HG02981 (cell line): Measurements from ENCODE around the gene MEF2A.
A peak's percentile ranks its signal among the peaks of the same experiment; 100 is the strongest.

Source experiments
- ATAC-seq: cut with Tn5 transposase; IDR thresholded peaks from one replicate; pipeline ENCODE4 v1.9.1; 2021; ENCODE audit warnings: mild to moderate bottlenecking, moderate library complexity; ENCODE audit not compliant: unreplicated experiment

The MEF2A gene

DNA sequence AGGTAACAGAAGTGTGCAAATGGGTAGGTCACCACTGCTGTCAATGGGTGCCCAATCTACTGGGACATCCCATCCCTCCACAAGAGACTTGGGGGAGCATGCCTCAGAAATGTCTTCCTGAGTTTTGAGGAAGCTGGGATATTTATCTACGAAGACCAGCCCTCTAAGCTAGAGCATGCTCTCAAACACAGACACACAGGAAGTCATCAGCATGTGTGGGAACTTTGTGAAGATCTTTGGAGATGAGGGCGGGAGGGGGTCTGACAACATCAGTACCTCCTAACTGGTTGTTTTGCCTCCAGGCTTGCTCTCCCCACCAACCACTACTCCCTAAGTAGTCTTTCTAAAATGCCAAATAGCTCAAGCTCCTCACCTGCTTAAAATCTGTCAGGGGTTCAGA, 3.5 kb upstream of the MEF2A start:
- ATAC-seq, result no peak

DNA sequence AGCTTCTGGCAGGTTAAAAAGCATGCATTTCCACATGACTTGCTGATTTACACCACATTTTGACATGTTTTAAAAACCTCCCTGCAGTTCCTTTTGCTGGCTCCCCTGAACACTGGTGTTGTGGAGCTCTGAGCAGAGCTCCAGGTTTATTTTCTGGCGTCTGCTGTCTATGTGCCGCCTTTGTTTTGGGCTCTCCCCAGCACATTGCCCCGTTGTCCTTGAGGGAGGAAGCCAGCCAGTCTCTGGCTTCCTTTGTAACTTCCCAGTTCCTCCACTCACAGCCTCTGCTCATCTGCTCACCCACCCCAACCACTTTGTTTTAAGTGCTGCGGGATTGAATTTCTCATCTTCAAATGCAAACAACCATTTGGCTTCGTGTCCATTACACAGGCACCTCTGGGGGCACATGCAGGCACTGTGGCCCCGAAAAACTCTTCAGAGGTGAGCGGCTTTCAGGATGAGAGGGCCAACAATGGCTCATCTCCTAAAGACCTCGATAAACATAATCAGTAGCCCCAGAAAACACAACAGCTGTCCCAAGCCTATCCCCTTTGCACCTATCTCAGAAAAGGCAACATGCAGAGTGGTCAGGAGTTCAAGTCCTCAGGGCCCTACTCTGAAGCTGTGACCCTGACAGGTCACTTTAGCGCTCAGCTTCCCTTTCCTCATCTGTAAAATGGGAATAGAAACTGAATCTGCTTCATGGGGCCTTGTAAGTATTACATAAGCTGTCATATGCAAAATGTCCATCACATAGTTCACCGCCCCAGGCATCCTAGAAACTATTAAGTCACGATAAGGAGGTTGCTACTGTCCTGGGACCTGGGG, 1.3 kb upstream of the MEF2A start:
- ATAC-seq, result peak; percentile 17

DNA sequence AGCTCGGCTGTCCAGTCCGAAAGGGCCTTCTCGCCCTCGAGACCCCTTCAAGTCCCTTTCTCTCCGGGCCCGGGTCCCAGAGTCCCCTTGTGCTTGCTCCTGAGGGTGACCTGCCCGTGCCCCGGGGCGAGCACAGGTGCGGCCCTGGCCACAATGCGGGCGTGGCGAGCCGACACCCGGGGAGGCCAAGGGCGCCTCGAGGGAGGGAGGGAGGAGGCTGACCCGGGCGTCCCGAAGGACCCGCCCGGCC, 810 bp upstream of the MEF2A start:
- no peak for ATAC-seq

DNA sequence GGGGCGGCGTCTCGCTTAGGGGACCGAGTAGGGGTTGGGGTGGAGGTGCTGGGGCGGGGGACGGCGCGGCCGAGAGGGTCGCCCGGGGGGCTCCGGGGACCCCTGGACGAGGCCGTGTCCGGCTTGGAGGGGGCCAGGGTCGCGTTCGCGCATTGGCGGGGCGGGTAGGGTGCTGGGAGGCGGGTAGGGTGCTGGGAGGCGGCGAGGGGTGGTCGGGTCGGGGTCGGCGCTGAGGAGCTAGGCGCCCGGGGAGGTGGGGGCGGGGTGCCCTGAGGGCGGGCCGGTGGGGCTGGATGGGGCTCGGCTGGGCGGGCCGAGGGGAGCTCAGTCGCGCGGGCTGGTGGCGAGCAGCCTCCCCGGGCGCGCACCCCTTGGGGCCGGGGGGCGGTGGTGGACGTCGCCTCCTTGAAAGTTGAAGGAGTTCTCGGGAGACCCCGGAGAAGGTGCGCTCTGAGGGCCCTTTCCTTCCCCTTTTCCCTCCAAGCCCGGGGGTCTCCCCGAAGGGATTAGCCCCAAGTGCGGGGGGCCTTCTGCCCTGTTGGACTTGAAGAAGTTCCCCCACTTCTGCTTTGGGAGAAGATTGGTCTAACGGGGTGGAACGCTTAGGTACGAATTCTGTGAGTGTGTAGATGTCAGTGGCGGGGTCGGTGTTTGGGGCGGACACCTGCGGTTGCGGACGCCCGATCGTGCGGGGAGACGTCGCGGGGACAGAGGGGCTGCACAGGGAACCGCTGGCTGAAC, 543 bp downstream of the MEF2A start:
- ATAC-seq, result no peak

DNA sequence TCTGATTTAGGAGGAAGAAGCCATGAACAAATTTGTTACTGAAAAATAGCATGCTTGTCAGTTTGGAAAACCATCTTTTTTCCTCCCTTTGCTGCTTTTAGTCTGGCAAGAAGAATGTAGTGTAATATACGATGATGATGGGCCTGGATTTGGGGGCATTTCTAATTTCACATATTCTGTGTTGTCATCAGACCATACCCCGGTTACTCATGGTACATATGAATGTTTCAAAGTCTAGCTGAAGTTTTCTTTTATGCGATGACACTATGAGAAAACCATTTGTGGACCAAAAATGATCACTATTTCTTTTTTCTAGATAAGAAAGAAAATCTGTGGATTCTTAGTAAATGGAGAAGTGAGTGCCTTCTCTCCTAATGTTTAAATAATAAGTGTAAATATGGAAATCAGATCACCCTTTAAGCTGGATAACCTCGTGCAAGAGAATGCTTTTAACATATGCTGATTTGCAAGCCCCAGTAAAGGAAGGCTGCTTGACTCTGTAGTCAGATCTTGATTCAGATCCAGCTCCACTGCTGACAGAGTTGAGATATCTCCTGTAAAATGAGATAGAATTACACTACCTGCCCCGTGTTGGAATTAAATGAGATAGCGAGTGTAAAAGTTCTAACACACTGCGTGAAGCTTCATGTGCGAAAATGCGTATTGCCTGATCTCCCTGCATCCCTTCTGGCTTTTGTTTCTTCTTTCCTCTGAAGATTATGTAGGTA, 3.0 kb downstream of the MEF2A start:
- no peak for ATAC-seq

DNA sequence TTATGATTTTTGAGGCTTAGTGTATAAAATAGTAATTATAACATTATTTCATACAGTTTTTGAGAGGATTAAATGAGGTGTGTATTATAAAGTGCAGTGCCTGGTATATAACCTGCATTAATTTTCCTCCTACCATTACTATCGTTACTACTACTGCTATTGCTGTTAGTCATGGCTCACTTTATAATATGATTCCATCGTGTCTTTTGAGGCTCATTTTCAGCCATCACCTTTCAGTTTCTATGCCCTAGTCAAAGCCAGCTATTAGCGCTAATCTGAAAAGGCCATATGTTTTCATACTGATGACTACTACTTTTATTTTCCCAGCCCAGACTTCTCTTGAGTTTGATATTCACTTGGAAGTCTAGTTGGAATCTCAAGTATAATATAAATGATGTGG, 5.5 kb downstream of the MEF2A start:
- ATAC-seq, result no peak

DNA sequence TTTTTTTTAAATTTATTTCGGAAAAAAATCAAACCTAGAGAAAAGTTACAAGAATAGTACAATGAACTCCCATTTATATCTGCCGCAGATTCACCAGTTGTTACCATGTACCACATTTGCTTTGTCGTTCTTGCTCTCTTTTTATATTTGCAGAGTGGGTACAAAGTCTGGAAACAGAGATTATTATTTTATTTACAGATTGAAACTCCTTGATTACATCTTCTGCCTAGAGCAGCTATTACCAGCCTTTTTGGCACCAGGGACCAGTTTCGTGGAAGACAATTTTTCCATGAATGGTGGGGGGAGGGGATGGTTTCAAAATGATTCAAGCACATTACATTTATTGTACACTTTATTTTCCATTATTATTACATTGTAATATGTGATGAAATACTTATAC, 8.3 kb downstream of the MEF2A start:
- no peak for ATAC-seq

DNA sequence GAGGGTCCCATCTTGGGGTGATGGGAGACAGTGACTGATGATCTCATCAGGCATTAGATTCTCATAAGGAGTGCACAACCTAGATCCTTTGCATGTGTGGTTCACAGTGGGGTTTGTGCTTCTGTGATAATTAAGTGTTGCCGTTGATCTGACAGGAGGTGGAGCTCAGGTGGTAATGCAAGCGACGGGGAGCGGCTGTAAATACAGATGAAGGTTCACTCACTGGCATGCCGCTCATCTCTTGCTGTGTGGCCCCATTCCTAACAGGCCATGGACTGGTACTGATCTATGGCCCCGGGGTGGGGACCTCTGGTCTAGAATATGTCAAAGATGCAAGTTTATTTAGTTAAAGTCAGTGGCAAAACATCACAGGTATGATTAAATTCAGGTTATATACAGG, 8.7 kb downstream of the MEF2A start:
- ATAC-seq, result no peak

DNA sequence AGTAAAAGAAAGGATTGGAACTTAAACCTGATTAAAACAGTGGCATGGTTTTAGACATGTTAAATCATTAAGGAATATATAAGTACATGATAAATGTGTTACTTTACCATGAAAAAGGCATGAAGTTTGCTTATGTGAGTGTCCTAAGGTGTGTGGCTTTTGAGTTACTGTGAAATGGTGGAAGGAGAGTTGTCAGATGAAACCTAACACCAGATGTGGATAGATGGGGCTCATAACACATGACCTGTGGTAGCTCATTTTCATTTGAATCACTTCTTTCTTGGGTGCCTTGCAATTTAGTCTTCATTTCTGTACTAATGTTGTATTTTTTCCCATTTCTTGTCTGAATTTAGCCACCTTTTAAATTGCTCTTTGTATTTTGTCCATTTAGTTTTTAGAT, 13.0 kb downstream of the MEF2A start:
- no peak for ATAC-seq

DNA sequence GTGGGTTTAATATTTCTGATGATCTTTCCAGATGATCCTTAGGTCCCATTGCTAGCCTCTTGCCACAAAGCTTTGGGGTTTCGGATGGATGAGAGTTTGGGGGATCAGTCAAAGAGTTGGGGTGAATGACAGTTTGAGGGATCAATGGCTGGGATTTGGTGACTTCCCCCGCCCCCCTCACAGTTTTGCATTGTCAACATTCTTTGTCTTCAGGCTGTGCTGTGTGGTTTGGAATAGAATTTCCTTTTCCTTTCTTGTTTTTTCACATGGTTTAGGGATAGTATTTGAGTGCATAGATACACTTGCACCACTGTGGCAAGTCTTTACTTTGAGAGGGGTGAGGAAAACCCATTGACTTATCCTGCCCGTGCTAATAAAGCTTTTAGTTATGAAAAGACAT, 14.3 kb downstream of the MEF2A start:
- ATAC-seq, result no peak

DNA sequence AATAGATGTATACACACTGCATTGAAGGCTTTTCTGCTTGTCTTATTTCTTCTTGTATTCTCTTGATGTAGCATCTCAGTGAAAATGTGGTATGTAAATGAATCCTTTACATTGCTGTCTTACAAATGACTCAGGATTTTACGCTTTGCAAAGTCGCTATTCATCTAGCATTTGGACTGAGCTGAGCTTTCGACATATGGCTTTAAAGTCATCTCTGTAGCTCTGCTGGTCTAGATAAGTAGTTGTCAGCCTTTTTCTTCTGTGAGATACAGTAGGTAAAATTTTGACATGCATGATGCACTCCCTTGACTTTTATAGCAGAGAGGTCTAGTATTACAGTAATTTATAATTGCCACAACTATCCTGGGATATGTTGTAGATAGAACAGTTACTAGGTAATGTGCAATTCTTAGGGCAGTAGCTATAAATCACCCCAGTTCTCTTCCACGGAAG, 16.8 kb downstream of the MEF2A start:
- no peak for ATAC-seq

DNA sequence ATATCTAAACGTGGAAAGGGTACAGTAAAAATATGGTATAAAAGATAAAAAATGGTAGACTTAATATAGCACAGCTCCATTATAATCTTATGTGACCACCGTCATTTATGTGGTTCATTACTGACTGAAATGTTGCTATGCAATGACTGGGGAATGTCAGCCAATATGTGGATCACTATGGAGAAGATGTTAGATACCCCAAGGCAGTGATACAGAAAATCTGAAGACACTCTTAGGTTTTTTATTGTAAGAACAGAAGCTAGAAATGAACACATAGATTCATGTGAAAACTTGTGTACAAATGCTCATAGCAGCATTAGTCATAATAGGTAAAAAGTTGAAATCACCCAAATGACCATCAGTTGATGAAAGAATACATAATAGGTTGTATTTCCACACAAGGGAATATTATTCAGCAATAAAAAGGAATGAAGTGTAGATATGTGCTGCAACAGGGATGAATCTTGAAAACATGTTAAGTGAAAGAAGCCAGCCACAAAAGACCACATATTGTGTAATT, 18.4 kb downstream of the MEF2A start:
- no peak for ATAC-seq

DNA sequence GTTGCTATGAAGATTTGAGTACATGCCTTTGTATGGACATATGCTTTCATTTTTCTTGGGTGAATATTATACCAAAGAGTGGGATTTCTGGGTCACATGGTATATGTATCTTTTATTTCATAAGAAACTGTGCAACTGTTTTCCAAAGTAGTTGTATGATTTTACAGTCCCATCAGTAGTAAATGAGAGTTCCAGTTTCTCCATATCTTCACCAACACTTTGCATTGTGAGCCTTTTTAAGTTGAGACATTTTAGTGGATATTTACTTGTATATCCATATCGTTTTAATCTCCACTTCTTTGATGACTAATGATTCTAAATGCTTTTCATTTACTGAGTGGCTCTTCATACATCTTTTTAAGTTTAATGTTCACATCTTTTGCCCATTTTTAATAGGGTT, 20.3 kb downstream of the MEF2A start:
- ATAC-seq, result no peak

DNA sequence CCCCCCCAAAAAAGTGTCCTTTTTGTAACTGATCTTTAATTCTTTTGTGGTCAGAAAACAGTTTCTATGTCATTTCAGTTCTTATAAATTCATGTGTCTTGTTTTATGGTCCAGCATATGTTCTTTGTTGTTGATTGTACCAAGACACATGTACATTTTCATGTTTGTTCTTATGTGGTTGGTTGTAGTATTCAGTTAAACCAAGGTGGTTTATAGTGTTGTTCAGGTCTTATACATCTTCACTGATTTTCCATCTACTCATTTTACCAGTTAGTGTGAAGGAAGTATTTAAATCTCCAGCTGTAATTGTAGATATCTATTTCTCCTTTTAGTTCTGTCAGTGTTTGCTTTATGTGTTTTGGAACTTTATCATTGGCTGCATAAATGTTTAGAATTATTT, 24.0 kb downstream of the MEF2A start:
- ATAC-seq, result no peak

DNA sequence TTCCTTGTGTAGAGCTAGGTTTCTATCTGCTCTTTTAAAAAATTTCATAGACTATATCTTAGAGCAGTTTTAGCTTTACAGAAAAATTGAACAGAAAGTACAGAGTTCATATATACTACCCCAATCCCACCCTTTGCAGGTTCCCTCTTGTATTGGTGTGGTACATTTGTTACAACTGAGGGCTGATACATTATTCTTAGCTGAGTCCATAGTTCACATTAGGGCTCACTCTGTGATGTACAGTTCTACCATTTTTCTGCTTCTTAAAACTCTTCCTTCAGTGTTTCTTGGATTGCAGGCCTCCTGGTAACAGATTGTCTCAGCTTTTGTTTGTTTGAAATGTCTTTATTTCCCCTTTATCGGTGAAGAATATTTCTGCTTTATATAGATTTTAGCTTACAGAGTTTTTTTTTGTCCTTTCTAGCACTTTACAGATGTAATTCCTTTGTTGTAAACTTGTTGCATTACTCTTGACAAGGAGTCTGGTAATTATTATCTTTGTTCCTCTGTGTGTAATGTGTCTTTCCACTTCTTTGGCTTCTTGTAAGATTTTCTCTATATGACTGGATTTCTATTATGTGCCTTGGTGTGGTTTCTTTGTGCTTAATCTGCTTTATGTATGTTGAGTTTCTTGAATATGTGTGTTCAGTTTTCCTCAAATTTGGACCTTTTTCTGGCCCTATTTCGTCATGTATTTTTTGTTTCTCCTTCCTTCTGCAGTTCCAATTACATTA, 25.3 kb downstream of the MEF2A start:
- peak; percentile 73 for ATAC-seq

DNA sequence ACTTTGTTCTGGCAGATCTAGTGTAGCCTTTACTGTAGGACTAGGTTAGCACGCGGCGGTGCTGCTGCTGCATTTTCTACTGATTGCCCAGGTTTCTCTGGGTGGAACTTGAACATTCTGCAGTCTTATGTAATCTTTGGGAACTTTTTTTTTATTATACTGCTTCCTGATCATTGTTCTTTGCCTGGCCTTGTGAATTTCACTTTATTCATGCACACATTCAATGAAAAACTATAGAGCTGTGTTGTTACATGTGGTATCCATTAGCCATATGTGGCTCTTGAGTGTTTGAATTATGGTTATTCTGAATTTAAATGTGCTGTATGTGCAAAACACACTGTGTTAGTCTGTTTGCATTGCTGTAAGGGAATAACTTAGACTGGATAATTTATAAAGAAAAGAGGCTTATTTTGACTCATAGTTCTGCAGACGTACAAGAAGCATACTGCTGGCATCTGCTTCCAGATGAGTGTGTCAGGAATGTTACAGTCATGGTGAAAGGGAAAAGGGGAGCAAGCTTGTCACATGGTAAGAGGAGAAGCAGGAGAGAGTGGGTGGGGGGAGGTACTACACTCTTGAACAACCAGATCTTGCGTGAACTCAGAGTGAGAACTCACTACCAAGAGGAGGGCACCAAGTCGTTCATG, 26.5 kb downstream of the MEF2A start:
- no peak for ATAC-seq

DNA sequence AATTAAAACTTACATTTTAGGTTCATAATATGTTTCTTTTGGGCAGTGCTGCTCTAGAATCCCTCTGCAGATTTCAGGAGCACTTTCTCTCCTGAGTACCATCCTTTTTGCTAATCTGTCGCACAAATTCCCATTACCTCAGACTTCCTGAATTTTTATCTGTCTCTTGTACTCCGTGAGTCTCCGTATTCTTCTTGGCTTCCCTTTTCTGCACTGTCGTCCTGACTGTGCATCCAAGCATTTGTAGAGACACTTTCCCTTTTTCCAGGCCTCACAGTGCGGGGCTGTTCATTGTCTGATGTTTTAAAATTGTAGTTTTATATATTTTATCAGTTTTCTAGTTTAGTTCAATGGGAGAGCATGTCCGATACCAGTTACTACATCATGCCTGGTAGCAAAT, 27.3 kb downstream of the MEF2A start:
- ATAC-seq, result no peak

DNA sequence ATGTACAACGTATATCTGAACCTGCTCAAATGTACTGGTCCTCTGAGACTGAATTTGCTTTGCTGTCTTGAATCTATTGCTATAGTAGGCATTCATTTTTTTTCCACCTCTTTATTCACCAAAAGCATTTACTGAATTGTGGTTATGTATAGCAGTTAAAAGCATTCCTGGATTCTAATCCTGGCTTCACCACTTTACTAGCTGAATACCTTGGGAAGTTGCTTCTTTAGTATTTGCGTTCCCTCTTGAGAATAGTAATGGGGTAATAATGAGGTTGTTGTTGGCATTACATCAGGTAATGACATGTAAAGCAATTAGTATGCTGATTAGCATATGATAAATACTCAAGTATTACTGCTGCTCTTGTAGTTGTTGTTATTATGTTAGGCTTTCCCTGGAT, 29.1 kb downstream of the MEF2A start:
- no peak for ATAC-seq

DNA sequence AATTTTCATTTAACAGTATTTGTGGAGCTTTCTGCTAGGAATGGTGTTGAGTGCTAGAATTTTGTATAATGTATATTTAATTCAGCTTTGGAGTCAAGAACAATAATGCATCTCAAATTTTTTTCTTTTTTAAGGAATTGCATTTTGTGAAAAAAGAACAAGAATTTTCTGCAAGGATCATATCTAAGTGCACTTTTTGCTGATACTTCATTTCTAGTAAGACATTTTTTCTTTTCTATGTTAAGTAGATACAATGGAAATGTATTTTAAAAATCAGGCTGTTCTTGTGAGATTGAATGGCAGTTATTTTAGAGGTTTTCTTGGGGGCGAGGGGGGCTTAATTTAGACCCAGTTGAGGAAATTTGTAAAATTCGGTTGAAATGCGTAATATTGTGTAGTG, 32.5 kb downstream of the MEF2A start:
- no peak for ATAC-seq

DNA sequence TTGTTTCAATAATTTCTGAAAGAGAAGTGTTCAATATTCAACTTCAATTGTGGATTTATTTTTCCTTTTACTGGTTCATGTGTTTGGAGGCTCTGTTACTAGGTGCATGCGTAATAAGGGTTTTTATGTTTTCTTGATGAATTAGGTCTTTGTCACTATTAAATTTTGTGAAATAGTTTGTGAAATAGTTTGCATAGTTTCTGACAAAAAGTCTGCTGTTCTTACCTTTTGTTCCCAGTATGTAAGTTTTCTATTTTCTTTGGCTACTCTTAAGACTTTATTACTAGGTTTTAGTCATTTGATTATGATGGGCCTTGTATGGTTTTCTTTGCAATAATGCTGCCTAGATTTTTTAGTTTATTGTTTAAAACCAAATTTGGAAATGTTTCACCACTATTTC, 38.0 kb downstream of the MEF2A start:
- no peak for ATAC-seq

DNA sequence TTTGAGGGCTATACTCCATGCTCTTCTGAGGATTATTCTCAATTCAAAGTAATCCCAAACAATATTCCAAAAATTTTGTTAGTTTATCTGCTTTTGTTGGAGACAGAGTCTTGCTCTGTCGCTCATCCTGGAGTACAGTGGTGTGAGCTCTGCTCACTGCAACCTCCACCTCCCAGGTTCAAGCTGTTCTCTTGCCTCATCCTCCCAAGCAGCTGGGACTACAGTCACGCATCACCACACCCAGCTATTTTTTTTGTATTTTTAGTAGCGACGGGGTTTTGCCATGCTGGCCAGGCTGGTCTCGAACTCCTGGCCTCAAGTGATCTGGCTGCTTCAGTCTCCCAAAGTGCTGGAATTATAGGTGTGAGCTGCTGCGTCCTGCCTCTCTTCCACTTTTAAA, 39.1 kb downstream of the MEF2A start:
- ATAC-seq, result no peak
